GM23248 (cell line): Measurements from ENCODE around the gene ARHGAP4.

Source experiments
- EZH2 ChIP-seq: fragments of 200-600 bp; sonication (generic); IDR thresholded peaks from 2 replicates; pipeline ENCODE4 v1.6.1; 2018; ENCODE audit warnings: antibody characterized with exemption, mild to moderate bottlenecking; ENCODE audit not compliant: insufficient read depth, poor library complexity, severe bottlenecking
- EZH2phosphoT487 ChIP-seq: fragments of 200-600 bp; sonication (generic); IDR thresholded peaks from 2 replicates; pipeline ENCODE4 v1.6.1; 2018; ENCODE audit warnings: antibody characterized with exemption, moderate library complexity, mild to moderate bottlenecking, low read depth; ENCODE audit not compliant: insufficient read depth

GRCh38 chrX:153913211-153913610 is 12.9 kb downstream of the ARHGAP4 start:
- TF ChIP-seq EZH2phosphoT487 (no peak), EZH2 (no peak)
